ENCODE measurements around the gene ATP6V1G1. TPM values are rescaled to one million over a fixed set of nuclear protein-coding genes. Genes with fewer than 3 reads are reported as not detected.
A peak's percentile ranks its signal among the peaks of the same experiment; 100 is the strongest.
"Not testable (repeated sequence)": the region's sequence is repeated elsewhere in the genome, so short reads cannot be mapped to it uniquely, and the experiment has no call there.

Gene ATP6V1G1
- total RNA-seq, 2 experiments from 2014 or later: 144 to 148 TPM

GRCh38 chr9:114592356-114592755 lies 4.8 kb downstream of the ATP6V1G1 start:
- peaks cover 85% of the 10 kb centered on the region for H3K36me3 Mint-ChIP-seq (ENCODE audit: low read depth)
- DNase-seq (peak; percentile 40 to 91 (median 57)), ATAC-seq (ENCODE audit: poor library complexity) (peak; percentile 65)
- no peaks in the 10 kb centered on the region for H3K27me3 Mint-ChIP-seq
- peaks cover 56% of the 10 kb centered on the region for H3K4me1 ChIP-seq (ENCODE audit: insufficient read depth, low read length)
- TF ChIP-seq, protein P1, sequence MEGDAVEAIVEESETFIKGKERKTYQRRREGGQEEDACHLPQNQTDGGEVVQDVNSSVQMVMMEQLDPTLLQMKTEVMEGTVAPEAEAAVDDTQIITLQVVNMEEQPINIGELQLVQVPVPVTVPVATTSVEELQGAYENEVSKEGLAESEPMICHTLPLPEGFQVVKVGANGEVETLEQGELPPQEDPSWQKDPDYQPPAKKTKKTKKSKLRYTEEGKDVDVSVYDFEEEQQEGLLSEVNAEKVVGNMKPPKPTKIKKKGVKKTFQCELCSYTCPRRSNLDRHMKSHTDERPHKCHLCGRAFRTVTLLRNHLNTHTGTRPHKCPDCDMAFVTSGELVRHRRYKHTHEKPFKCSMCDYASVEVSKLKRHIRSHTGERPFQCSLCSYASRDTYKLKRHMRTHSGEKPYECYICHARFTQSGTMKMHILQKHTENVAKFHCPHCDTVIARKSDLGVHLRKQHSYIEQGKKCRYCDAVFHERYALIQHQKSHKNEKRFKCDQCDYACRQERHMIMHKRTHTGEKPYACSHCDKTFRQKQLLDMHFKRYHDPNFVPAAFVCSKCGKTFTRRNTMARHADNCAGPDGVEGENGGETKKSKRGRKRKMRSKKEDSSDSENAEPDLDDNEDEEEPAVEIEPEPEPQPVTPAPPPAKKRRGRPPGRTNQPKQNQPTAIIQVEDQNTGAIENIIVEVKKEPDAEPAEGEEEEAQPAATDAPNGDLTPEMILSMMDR (IDR thresholded peaks at IDR 0.05): peak; percentile 69
- intact Hi-C loops (cut with DNase I, micrococcal nuclease): loop anchor here (1.0 to 5.0 kb wide), 5 partner anchors 20 to 250 kb away; partner anchors contain the start of gene AKNA (in 1 of the 2)
- no peaks in the 10 kb centered on the region for H3K9me3 Mint-ChIP-seq
- peaks cover 43% of the 10 kb centered on the region for H3K36me3 ChIP-seq (ENCODE audit: insufficient read depth, low read length)
- CTCF ChIA-PET: interaction anchor here (0.7 to 3.7 kb wide), 12 partner anchors 12 to 239 kb away, joined by 3 to 38 read pairs (median 6); partner anchors contain the start of genes AKNA and TMEM268
- peaks cover 80% of the 10 kb centered on the region for H3K4me1 Mint-ChIP-seq (ENCODE audit: low read depth)
- H3K4me3 Mint-ChIP-seq: peak overlapping the region; percentile 74
- peak overlapping the region; percentile 83 for H3K27ac Mint-ChIP-seq
- POLR2A ChIA-PET: interaction anchor here (0.6 to 3.8 kb wide), 25 partner anchors 8 to 338 kb away, joined by 3 to 113 read pairs (median 5); partner anchors contain the start of genes AKNA, TMEM268, TNFSF8 and WHRN
- H3K4me3 ChIP-seq (ENCODE audit: low read length): peak overlapping the region; percentile 36
- H3K9me3 ChIP-seq (ENCODE audit: control insufficient read depth in 1 of 2, insufficient read depth in 1 of 2, low read length in 2 of 2): no peaks in the 10 kb centered on the region
- H3K27ac ChIP-seq (ENCODE audit: low read depth in 1 of 2, low read length in 2 of 2): peak overlapping the region; percentile 71 to 73
- no peaks in the 10 kb centered on the region for H3K27me3 ChIP-seq (ENCODE audit: control insufficient read depth in 1 of 2, insufficient read depth in 2 of 2, low read length in 2 of 2)

DNA sequence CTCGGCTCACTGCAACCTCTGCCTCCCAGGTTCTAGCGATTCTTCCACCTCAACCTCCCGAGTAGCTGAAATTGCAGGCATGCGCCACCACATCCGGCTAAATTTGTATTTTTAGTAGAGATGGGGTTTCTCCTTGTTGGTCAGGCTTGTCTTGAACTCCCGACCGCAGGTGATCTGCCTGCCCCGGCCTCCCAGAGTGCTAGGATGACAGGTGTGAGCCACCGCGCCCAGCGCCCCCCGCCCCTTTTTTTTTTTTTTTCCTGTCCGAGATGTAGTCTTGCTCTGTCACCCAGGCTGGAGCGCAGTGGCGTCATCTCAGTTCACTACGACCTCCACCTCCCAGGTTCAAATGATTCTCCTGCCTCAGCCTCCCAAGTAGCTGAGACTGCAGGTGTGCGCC lies 6.6 kb downstream of the ATP6V1G1 start:
- ChIA-PET CTCF (interaction anchor here (0.7 to 2.9 kb wide), 3 partner anchors 162 to 1431 kb away, joined by 3 to 9 read pairs (median 3); no protein-coding TSS in a partner anchor), POLR2A (interaction anchor here (1.3 to 3.8 kb wide), 3 partner anchors 10 to 226 kb away, joined by 3 to 113 read pairs (median 12); partner anchors contain the start of gene TMEM268)
- peak overlapping the region; percentile 83 for H3K27ac Mint-ChIP-seq
- ATAC-seq (ENCODE audit: poor library complexity) (no peak), DNase-seq (no peak)
- peaks cover 61% of the 10 kb centered on the region for H3K36me3 ChIP-seq (ENCODE audit: insufficient read depth, low read length)
- peaks cover 85% of the 10 kb centered on the region for H3K36me3 Mint-ChIP-seq (ENCODE audit: low read depth)
- no peaks in the 10 kb centered on the region for H3K9me3 ChIP-seq (ENCODE audit: control insufficient read depth in 1 of 2, insufficient read depth in 1 of 2, low read length in 2 of 2)
- no peaks in the 10 kb centered on the region for H3K27me3 ChIP-seq (ENCODE audit: control insufficient read depth in 1 of 2, insufficient read depth in 2 of 2, low read length in 2 of 2)
- peaks cover 77% of the 10 kb centered on the region for H3K4me1 Mint-ChIP-seq (ENCODE audit: low read depth)
- H3K4me3 Mint-ChIP-seq: peak overlapping the region; percentile 16
- no peak overlapping the region for H3K27ac ChIP-seq (ENCODE audit: low read depth in 1 of 2, low read length in 2 of 2)
- H3K9me3 Mint-ChIP-seq: no peaks in the 10 kb centered on the region
- peaks cover 45% of the 10 kb centered on the region for H3K4me1 ChIP-seq (ENCODE audit: insufficient read depth, low read length)
- TF ChIP-seq, protein P1 (IDR thresholded peaks at IDR 0.05): no peak
- intact Hi-C loops (cut with DNase I, micrococcal nuclease): loop anchor here in 1 of 2 experiments (5.0 kb wide), 2 partner anchors 207 to 252 kb away; partner anchors contain the start of gene AKNA
- H3K4me3 ChIP-seq (ENCODE audit: low read length): no peak overlapping the region
- no peaks in the 10 kb centered on the region for H3K27me3 Mint-ChIP-seq

- ATAC-seq (ENCODE audit: poor library complexity); H3K27me3 Mint-ChIP-seq; H3K4me3 ChIP-seq (ENCODE audit: low read length); intact Hi-C loops (cut with DNase I, micrococcal nuclease); H3K9me3 ChIP-seq (ENCODE audit: control insufficient read depth in 1 of 2, insufficient read depth in 1 of 2, low read length in 2 of 2); H3K27ac ChIP-seq (ENCODE audit: low read depth in 1 of 2, low read length in 2 of 2); H3K4me1 ChIP-seq (ENCODE audit: insufficient read depth, low read length); DNase-seq; H3K27me3 ChIP-seq (ENCODE audit: control insufficient read depth in 1 of 2, insufficient read depth in 2 of 2, low read length in 2 of 2); CTCF ChIA-PET; H3K9me3 Mint-ChIP-seq; H3K4me3 Mint-ChIP-seq: not testable (repeated sequence)
- H3K36me3 ChIP-seq (ENCODE audit: insufficient read depth, low read length): peaks cover 48% of the 10 kb centered on the region
- POLR2A ChIA-PET: interaction anchor here (0.7 to 1.9 kb wide), 5 partner anchors 9 to 16 kb away, joined by 3 to 9 read pairs (median 5); partner anchors contain the start of genes ATP6V1G1 and TMEM268
- peaks cover 73% of the 10 kb centered on the region for H3K36me3 Mint-ChIP-seq (ENCODE audit: low read depth)
- H3K4me1 Mint-ChIP-seq (ENCODE audit: low read depth): peaks cover 34% of the 10 kb centered on the region
- peak overlapping the region; percentile 71 for H3K27ac Mint-ChIP-seq
Measured at GRCh38 chr9:114600502-114601248, 13.1 kb downstream of the ATP6V1G1 start.

DNA sequence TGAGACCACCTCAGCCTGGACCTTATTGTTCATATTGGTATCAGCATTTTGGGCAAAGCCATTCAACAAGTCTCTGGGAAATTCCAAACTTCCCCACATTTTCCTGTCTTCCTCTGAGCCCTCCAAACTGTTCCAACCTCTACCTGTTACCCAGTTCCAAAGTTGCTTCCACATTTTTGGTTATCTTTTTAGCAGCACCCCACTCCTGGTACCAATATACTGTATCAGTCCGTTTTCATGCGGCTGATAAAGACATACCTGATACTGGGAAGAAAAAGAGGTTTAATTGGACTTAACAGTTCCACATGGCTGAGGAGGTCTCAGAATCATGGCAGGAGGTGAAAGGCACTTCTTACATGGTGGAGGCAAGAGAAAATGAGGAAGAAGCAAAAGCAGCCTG lies 14.2 kb downstream of the ATP6V1G1 start:
- H3K4me3 Mint-ChIP-seq; H3K27ac Mint-ChIP-seq; H3K27ac ChIP-seq (ENCODE audit: low read depth in 1 of 2, low read length in 2 of 2); H3K4me3 ChIP-seq (ENCODE audit: low read length); H3K9me3 ChIP-seq (ENCODE audit: control insufficient read depth in 1 of 2, insufficient read depth in 1 of 2, low read length in 2 of 2); H3K27me3 ChIP-seq (ENCODE audit: control insufficient read depth in 1 of 2, insufficient read depth in 2 of 2, low read length in 2 of 2); CTCF ChIA-PET; H3K4me1 ChIP-seq (ENCODE audit: insufficient read depth, low read length); DNase-seq; H3K27me3 Mint-ChIP-seq; H3K9me3 Mint-ChIP-seq; ATAC-seq (ENCODE audit: poor library complexity); intact Hi-C loops (cut with DNase I, micrococcal nuclease): not testable (repeated sequence)
- Mint-ChIP-seq H3K4me1 (ENCODE audit: low read depth) (peaks cover 25% of the 10 kb centered on the region), H3K36me3 (ENCODE audit: low read depth) (peaks cover 63% of the 10 kb centered on the region)
- POLR2A ChIA-PET: interaction anchor here (1.0 kb wide), 1 partner anchor 11 kb away, joined by 3 read pairs; no protein-coding TSS in a partner anchor
- peaks cover 37% of the 10 kb centered on the region for H3K36me3 ChIP-seq (ENCODE audit: insufficient read depth, low read length)

All from CD4-positive, alpha-beta T cell (primary cell).